ENCODE results near the gene AQP10.
A peak's percentile ranks its signal among the peaks of the same experiment; 100 is the strongest.
"Not testable (repeated sequence)": the region's sequence is repeated elsewhere in the genome, so short reads cannot be mapped to it uniquely, and the experiment has no call there.

AQP10 gene

DNA sequence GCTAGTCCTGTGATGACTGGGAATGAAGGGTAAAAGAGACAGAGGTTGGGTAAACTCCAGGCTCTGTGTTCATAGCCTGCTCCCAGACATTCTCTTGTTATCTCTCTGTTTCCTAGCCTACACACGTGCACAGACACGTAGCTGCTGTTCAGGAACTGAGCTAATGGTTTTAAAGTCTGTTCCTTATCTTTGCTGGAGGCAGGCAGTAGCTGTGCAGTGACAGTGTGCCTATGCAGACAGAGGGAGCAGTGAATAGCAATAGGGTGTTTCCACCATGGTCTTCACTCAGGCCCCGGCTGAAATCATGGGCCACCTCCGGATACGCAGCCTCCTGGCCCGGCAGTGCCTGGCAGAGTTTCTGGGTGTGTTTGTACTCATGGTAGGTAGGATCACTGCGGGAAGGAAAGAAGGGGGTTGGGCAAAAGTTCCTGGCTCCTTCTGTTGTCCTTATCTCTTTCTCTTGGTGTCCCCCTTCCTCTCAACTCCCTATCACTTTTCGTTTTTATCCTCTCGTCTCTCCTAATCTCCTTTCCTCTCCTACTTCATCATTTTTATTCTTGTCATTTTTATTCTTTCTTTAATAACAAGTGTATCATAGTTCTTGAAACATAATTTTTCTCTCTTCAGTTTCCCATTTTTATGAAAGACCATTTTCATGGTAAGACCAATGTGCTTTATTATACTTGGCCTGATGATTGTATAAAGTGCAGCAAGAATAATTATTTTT is at the start of gene AQP10:
AQP10 (plus strand) TSS at position 212 of the 727 bp plus-strand sequence; CDS start at position 275, 63 bp downstream.
- DNase-seq = no peak

DNA sequence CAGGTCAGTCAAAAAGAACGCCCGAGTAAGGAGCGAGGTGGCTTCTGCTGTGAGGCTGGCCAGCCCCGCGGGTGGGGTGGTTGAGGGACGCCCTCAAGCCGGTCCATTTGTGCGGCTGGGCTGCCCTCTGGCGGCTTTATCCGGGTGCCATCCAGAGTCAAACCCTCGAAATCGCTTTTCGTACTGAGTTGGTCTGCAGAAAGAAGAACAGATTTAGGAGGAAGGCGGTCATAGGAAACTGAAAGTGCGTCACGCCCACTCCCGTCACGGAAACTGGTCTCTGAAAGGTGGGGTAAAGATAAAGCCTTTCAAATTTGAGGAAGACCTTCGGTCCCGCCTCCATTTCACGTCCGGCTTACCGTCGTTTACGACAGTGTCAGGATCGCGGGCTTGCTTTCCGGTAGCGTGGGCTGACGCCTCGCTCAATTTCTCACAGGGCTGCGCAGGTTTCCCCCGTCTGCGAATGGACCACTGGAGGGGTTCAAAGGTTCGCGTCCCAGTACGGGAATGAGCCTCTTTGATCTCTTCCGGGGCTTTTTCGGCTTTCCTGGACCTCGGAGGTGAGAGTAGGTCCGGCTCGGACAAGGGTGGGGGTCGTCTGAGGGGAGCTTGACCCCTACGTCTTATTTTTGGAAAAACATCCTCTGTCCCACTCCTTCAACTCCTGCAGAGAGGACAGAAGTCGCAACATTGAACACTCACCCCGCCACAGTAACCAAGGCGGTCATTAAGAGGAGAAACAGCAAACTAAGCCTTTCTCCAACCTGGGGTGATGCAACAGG is 48.5 kb upstream of the AQP10 start, which contains the start of gene HAX1:
HAX1 (plus strand) TSS at position 413 of the 782 bp plus-strand sequence; CDS start at position 508, 95 bp downstream.
- DNase-seq = peak; percentile 91

- no peak for DNase-seq
Observed at GRCh38 chr1:154272999-154273563, 47.8 kb upstream of the AQP10 start.

DNA sequence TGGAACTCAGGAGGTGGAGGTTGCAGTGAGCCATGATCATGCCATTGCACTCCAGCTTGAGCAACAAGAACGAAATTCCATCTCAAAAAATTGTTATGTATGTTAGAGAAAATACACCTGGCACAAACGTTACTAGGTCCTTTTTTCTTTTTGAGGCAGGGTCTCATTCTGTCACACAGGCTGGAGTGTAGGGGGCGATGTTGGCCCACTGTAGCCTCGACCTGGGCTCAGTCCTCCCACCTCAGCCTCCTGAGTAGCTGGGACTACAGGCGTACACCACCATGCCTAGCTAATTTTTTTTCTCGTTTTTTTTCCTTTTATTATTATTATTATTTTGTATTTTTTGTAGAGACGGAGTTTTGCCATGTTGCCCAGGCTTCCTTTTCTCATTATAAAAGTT is 44.1 kb upstream of the AQP10 start:
- DNase-seq = no peak

GRCh38 chr1:154287591-154287990 is 33.3 kb upstream of the AQP10 start:
- not testable (repeated sequence) for DNase-seq

- no peak for DNase-seq
Observed at GRCh38 chr1:154288661-154289060, 32.2 kb upstream of the AQP10 start.

DNA sequence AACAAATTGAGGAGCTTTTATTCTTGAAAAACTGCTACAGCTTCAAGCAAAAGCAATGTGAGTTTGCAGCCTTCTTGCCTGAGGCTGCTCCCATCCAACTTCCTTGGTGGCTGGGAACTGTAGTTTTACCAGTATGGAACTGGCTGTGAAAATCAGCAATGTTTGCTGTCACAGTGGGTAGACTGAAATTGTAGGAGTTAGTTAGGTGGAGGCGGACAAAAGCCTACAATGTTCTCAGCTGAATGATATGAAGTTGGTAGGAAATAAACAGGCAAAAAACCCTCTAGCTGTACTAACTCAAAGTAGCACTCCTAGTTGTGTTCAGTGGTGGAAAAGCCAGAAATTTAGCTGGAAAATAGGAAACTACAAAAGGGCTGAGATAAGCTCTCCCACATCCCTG is 30.0 kb upstream of the AQP10 start:
- no peak for DNase-seq

DNA sequence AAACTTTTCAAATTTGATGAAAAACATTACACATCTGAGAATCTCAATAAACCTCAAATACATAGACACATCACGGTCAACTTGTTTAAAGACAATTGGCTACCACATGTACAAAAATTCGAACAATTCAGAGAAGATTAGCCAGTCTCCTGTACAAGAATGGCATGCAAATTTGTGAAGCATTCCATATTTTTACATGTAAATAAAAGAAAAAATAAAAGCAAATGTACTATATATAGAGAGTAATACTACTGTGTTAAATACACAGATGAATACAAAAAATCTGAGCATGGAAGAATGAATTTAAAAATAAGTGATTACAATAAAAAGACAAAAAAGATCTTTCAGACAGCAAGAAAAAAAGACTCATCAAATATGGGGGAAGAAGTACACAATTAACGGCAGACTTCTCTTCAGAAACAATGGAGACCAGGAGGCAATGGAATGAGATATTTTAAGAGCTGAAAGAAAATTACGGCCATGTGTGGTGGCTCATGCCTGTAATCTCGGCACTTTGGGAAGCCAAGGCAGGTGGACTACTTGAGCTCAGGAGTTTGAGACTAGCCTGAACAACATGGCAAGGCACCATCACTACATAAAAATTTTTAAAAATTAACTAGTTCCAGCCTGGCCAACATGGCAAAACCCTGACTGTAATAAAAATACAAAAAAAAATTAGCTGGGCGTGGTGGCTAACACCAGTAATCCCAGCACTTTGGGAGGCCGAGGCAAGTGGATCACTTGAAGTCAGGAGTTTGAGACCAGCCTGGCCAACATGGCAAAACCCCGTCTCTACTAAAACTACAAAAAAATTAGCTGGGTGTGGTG is 25.3 kb upstream of the AQP10 start:
- DNase-seq = no peak

GRCh38 chr1:154301582-154301981 is 19.3 kb upstream of the AQP10 start:
- no peak for DNase-seq

GRCh38 chr1:154304664-154305337 is 16.1 kb upstream of the AQP10 start:
- DNase-seq = no peak

DNA sequence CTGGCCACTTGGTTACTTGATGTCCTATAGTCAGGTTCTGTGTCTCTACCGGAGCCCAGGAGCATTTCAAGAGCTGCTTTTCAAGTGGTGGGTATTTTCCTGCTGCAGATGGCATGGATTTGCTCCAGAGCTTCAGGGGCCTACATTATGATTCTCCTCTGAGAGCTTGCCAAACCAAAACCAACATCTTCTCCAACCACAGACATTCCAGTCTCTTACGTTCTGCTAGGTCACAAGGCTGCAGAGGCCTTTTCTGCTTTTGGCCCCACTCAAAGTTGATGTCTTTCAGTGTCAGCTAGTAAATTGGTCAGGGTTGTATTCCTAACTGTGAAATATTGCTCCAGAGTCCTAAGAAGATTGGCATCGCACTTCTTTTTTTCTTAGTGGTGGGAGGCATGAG is 14.7 kb upstream of the AQP10 start:
- DNase-seq = no peak

DNA sequence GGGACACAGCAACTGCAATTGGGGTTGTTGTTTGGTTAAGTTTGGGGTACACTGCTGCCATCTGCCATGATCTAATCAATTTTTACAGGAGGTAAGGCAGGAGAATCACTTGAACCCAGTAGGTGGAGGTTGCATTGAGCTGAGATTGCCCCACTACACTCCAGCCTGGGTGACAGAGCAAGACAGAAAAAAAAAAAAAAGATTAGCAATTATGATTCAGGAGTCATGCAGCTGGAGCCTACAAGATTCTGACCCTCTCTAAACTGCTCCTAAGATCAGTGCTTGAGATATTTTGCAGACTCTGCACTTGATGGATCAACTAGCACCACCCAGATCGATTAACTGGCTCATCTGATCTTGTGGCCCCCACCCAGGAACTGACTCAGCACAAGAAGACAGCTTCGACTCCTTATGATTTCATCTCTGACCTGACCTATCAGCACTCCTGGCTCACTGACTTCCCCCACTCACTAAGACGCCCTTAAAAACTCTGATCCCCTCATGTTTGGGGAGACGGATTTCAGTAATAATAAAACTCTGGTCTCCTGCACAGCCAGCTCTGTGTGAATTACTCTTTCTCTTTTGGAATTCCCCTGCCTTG is 13.1 kb upstream of the AQP10 start:
- not testable (repeated sequence) for DNase-seq

DNA sequence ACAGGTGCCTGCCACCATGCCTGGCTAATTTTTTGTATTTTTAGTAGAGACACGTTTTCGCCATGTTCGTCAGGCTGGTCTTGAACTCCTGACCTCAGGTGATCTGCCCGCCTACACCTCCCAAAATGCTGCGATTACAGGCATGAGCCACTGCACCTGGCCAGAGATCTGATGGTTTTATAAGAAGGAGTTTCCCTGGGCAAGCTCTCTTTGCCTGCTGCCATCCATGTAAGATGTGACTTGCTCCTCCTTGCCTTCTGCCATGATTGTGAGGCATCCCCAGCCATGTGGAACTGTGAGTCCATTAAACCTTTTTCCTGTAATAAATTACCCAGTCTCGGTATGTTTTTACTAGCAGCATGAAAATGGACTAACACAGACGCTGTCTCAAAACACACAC is 11.8 kb upstream of the AQP10 start:
- not testable (repeated sequence) for DNase-seq

DNA sequence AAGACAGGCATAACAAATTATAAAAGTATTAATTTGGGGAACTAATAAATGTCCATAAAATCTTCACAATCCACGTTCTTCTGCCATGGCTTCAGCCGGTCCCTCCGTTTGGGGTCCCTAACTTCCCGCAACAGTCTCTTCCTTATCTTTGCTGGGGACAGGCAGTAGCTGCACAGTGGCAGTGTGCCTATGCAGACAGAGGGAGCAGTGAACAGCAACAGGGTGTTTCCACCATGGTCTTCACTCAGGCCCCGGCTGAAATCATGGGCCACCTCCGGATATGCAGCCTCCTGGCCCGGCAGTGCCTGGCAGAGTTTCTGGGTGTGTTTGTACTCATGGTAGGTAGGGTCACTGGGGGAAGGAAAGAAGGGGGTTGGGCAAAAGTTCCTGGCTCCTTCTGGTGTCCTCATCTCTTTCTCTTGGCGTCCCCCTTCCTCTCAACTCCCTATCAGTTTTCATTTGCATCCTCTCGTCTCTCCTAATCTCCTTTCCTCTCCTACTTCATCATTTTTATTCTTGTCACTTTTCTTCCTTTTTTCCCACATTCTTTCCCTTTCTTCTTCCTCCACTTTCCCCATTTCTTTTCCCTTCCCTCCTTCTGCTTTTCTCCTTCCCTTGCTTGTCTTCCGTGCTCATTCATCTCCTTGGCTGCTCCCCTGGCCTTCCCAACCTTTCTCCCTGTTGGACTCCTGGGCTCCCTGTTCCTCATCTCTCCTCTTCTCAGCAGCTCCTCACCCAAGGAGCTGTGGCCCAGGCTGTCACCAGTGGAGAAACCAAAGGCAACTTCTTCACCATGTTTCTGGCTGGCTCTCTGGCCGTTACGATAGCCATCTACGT is 8.4 kb upstream of the AQP10 start:
- DNase-seq = not testable (repeated sequence)

- no peak for DNase-seq
Observed at GRCh38 chr1:154313066-154313356, 7.9 kb upstream of the AQP10 start.

- DNase-seq = not testable (repeated sequence)
Observed at GRCh38 chr1:154314226-154314625, 6.7 kb upstream of the AQP10 start.

DNA sequence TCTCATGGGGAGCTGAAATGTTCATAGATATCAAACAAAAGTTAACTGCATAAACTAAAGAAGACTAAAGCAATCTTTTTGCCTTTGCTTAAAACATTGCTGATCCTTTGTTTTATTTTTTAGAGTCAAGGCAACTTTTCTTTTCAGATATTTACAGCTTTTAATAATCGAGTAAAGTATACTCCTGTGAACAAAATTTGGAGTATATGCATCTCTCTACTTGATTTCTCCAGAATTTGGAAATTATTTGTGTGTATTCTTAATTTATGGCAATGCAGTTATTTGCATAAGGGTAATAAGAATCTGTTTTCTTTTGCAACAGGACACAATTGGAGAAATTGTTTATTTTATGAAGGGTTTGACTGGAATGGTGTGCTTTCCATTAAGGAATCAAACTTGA is 4.2 kb upstream of the AQP10 start:
- no peak for DNase-seq

DNA sequence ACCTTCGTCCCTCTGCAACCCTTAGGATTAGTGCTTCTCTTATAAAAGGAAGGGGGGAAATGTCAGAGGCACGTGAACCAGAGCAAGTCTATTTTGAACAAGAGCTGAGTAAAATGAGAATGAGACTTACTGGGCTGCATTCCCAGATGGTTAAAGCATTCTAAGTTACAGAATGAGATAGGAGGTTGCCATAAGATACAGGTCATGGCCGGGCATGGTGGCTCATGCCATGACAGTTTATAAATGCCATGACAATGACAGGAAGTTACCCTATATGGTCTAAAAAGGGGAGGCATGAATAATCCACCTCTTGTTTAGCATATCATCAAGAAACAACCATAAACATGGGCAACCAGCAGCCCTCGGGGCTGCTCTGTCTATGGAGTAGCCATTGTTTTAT is 2.5 kb upstream of the AQP10 start:
- DNase-seq = no peak

DNA sequence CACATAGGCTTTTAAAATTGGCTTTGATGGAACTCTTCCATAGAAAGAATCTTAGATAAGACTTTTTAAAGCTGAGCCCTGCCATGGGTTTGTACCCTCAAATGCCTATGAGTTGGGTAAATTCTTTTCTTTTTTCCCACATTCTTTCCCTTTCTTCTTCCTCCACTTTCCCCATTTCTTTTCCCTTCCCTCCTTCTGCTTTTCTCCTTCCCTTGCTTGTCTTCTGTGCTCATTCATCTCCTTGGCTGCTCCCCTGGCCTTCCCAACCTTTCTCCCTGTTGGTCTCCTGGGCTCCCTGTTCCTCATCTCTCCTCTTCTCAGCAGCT is 679 bp downstream of the AQP10 start:
- not testable (repeated sequence) for DNase-seq

GRCh38 chr1:154323493-154323892 is 2.6 kb downstream of the AQP10 start:
- no peak for DNase-seq

GRCh38 chr1:154324241-154324640 is 3.3 kb downstream of the AQP10 start:
- no peak for DNase-seq

Data from NCI-H510A treated with DMSO at 0.1 percent for 48 hours (cell line).